Epithelial cell of alveolus of lung (primary cell): ENCODE results near the gene CKAP2L. TPM values are rescaled to one million over a fixed set of nuclear protein-coding genes. Genes with fewer than 3 reads are reported as not detected.

Experiments used
- total RNA-seq: library from RNA; depleted of rRNA; stranded (reverse); fragments of >200 nt; gene quantifications from 2 replicates; pipeline ENCODE4 v1.2.1, GENCODE V29; 2015

Gene CKAP2L
- 5.6 and 19.4 TPM in 2 replicates for total RNA-seq

DNA sequence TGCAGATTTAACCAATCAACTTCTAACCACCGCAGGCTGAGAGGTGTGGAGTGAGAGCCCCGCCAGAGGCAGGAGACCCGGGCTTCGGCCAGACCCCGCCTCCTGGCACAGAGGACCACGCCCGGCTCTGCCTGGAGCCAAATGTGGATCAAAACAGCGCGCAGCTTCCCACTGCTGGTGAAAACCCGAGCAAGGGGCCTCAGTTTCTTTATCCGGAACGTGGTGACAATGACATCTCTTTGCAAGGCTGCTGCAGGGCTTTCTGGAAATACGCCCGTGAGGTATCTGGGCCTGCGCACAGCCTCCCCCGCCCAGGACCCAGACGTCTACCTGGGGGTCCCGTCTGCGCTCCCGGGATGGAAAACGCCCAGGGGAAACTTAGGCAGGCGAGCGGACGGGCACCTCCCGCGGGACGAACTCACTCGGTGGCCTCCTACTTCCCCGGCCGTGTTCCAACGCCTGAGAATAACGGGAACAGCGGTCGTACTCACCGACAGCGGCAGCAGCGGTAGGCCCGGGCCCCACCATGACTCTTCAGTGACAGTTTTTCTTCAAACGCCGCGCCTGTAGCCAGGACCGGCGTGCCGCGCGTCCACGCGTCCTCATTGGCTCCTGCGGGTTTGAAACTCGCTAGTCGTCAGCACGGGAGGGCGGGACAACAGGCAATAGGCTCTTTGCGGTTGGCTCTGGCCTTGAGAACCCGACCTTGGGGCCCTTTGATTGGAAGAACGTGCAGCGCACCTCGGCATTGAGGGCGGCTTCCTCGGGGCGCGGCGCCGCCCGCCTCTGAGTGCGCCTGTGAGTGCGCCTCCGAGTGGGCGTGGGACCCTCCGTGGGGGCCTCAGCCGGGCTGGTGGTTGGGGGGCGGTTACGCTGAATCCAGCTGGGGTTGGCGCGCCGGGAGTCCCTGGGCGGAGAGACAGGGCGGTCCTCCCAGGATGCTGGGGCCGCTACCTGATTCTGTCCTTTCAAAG, at the start of gene CKAP2L:
Gene CKAP2L, minus strand, starts transcription at position 539 of the 974 bp plus-strand sequence. Its CDS starts 11 bp downstream, at position 528.

GRCh38 chr2:112784199-112785189, 20.1 kb upstream of the CKAP2L start, which contains the start of gene IL1A:
Gene IL1A, minus strand, starts transcription at chr2:112784493. Its CDS starts 723 bp downstream, at chr2:112783770.

GRCh38 chr2:112720785-112721184, 43.6 kb downstream of the CKAP2L start, which contains the start of gene NT5DC4:
Gene NT5DC4, plus strand, starts transcription at chr2:112721020. Its CDS starts 60 bp downstream, at chr2:112721080.

Other genes with a start within 250 kb of the CKAP2L start
- 12.7 and 13.1 TPM in 2 replicates for gene POLR1B, start 222.1 kb downstream of the CKAP2L start, total RNA-seq
- 35.5 and 37.1 TPM in 2 replicates for gene CHCHD5, start 180.0 kb downstream of the CKAP2L start, total RNA-seq
- 23.0 and 98.1 TPM in 2 replicates for gene SLC20A1, start 118.7 kb downstream of the CKAP2L start, total RNA-seq
- gene NT5DC4, start 43.6 kb downstream of the CKAP2L start, total RNA-seq, result not detected in 2 replicates
- 0.24 and 14.7 TPM in 2 replicates for gene IL1A, start 19.9 kb upstream of the CKAP2L start, total RNA-seq
- gene IL1B, start 72.2 kb upstream of the CKAP2L start, total RNA-seq, result 1.4 and 69.0 TPM in 2 replicates
- not detected in 2 replicates for gene IL37, start 146.6 kb upstream of the CKAP2L start, total RNA-seq
- gene IL36G, start 213.4 kb upstream of the CKAP2L start, total RNA-seq, result not detected in 2 replicates
- gene IL36A, start 240.8 kb upstream of the CKAP2L start, total RNA-seq, result not detected in 2 replicates